DOHH2 (cell line): ENCODE data around the gene SMAD3.

Experiments
- H3F3A ChIP-seq: fragments of 200-600 bp; sonication (generic), shearing (Covaris generic); 2 replicates; pipeline ENCODE4 v1.6.0; 2016; ENCODE audit warnings: antibody characterized with exemption, mild to moderate bottlenecking; ENCODE audit not compliant: control insufficient read depth, insufficient read depth
- H3K27ac ChIP-seq: fragments of 200-600 bp; sonication (generic); 2 replicates; pipeline ENCODE4 v1.5.1; 2014; ENCODE audit warnings: low read depth, mild to moderate bottlenecking, low read length, moderate library complexity
- H3K27me3 ChIP-seq: fragments of 200-600 bp; sonication (generic); 2 replicates; pipeline ENCODE4 v1.6.1; 2014; ENCODE audit warnings: mild to moderate bottlenecking, low read length, mixed read lengths; ENCODE audit not compliant: control insufficient read depth
- H3K36me3 ChIP-seq: fragments of 200-600 bp; sonication (generic); 2 replicates; pipeline ENCODE4 v1.6.1; 2014; ENCODE audit warnings: mild to moderate bottlenecking, low read length, moderate library complexity, mixed read lengths; ENCODE audit not compliant: control insufficient read depth
- H3K4me1 ChIP-seq: fragments of 200-600 bp; sonication (generic); 2 replicates; pipeline ENCODE4 v1.6.1; 2014; ENCODE audit warnings: mild to moderate bottlenecking, low read length, mixed read lengths; ENCODE audit not compliant: control insufficient read depth
- H3K4me2 ChIP-seq: fragments of 200-600 bp; sonication (generic); 2 replicates; pipeline ENCODE4 v1.6.0; 2014; ENCODE audit warnings: mild to moderate bottlenecking, low read length, moderate library complexity
- H3K4me3 ChIP-seq: fragments of 200-600 bp; sonication (generic); 2 replicates; pipeline ENCODE4 v1.5.1; 2014; ENCODE audit warnings: mild to moderate bottlenecking, low read length, mixed read lengths
- H3K79me2 ChIP-seq: fragments of 200-600 bp; sonication (generic); 2 replicates; pipeline ENCODE4 v1.6.1; 2014; ENCODE audit warnings: mild to moderate bottlenecking, low read length, mixed read lengths; ENCODE audit not compliant: control insufficient read depth
- H3K9me2 ChIP-seq: fragments of 200-600 bp; sonication (generic); replicated peaks from 2 replicates; pipeline ENCODE4 v1.6.1; 2014; ENCODE audit warnings: mild to moderate bottlenecking, low read length, mixed read lengths; ENCODE audit not compliant: control insufficient read depth
- H3K9me3 ChIP-seq: fragments of 200-600 bp; sonication (generic); 2 replicates; pipeline ENCODE4 v1.6.1; 2014; ENCODE audit warnings: antibody characterized with exemption, low read length, mixed read lengths; ENCODE audit not compliant: control insufficient read depth, insufficient read depth
- H4K20me1 ChIP-seq: fragments of 200-600 bp; sonication (generic); 2 replicates; pipeline ENCODE4 v1.6.0; 2014; ENCODE audit warnings: low read depth, mild to moderate bottlenecking, antibody characterized with exemption, low read length, moderate library complexity; ENCODE audit not compliant: control insufficient read depth, insufficient read depth
- CTCF ChIP-seq: fragments of 200-600 bp; sonication (generic); IDR thresholded peaks from one replicate; pipeline ENCODE4 v1.5.1; 2014; ENCODE audit warnings: antibody characterized with exemption, mild to moderate bottlenecking, low read depth, low read length; ENCODE audit not compliant: poor library complexity, severe bottlenecking
- EZH2phosphoT487 ChIP-seq: fragments of 200-600 bp; sonication (generic); IDR thresholded peaks from 2 replicates; pipeline ENCODE4 v1.6.1; 2017; ENCODE audit warnings: borderline replicate concordance, mild to moderate bottlenecking, antibody characterized with exemption, low read length, moderate library complexity, mixed read lengths

Gene SMAD3

GRCh38 chr15:67085818-67086636 lies 20.6 kb downstream of the SMAD3 start:
- H3K27me3 ChIP-seq, result no peaks in the 10 kb centered on the region
- peak overlapping the region; percentile 47 for H3K27ac ChIP-seq
- no peaks in the 10 kb centered on the region for H3K9me3 ChIP-seq
- peaks cover 71% of the 10 kb centered on the region for H3K79me2 ChIP-seq
- H3K4me1 ChIP-seq, result peaks cover 72% of the 10 kb centered on the region
- peak overlapping the region; percentile 61 for H3K4me2 ChIP-seq
- H4K20me1 ChIP-seq, result 0 out of 2 replicates have a peak, but pooled peaks cover 5% of the 10 kb centered on the region
- peaks cover 33% of the 10 kb centered on the region for H3F3A ChIP-seq
- peak overlapping the region; percentile 47 for H3K4me3 ChIP-seq
- TF ChIP-seq EZH2phosphoT487 (no peak), CTCF (no peak)
- no peaks in the 10 kb centered on the region for H3K9me2 ChIP-seq
- H3K36me3 ChIP-seq, result peaks cover 33% of the 10 kb centered on the region

- Histone ChIP-seq H3K79me2 (peaks cover 72% of the 10 kb centered on the region), H3K9me2 (no peaks in the 10 kb centered on the region), H4K20me1 (0 out of 2 replicates have a peak, but pooled peaks cover 5% of the 10 kb centered on the region), H3K4me1 (peaks cover 72% of the 10 kb centered on the region), H3K27me3 (no peaks in the 10 kb centered on the region), H3K4me3 (peak overlapping the region; percentile 47), H3F3A (peaks cover 29% of the 10 kb centered on the region), H3K36me3 (peaks cover 29% of the 10 kb centered on the region), H3K4me2 (peak overlapping the region; percentile 61), H3K9me3 (no peaks in the 10 kb centered on the region), H3K27ac (peak overlapping the region; percentile 47)
- TF ChIP-seq CTCF, result no peak
- TF ChIP-seq EZH2phosphoT487, result no peak
Observed at GRCh38 chr15:67086637-67086914, 21.2 kb downstream of the SMAD3 start.

GRCh38 chr15:67087507-67088172 lies 22.2 kb downstream of the SMAD3 start:
- H3F3A ChIP-seq, result peaks cover 20% of the 10 kb centered on the region
- 0 out of 2 replicates have a peak, but pooled peaks cover 5% of the 10 kb centered on the region for H4K20me1 ChIP-seq
- H3K4me2 ChIP-seq, result no peak overlapping the region

More at GRCh38 chr15:67087507-67088172, 22.2 kb downstream of the SMAD3 start:
- Histone ChIP-seq H3K4me3 (no peak overlapping the region), H3K36me3 (peaks cover 24% of the 10 kb centered on the region), H3K9me3 (no peaks in the 10 kb centered on the region), H3K9me2 (no peaks in the 10 kb centered on the region), H3K27ac (no peak overlapping the region), H3K4me1 (peaks cover 72% of the 10 kb centered on the region), H3K79me2 (peaks cover 72% of the 10 kb centered on the region), H3K27me3 (no peaks in the 10 kb centered on the region)
- TF ChIP-seq CTCF (no peak), EZH2phosphoT487 (no peak)
